Measurements from ENCODE around the gene MAG. TPM values are rescaled to one million over a fixed set of nuclear protein-coding genes. Genes with fewer than 3 reads are reported as not detected.

MAG gene
- total RNA-seq, 2 experiments from 2014 or later, result 0.26 TPM; not detected in 1

GRCh38 chr19:35293363-35293739, 1.4 kb downstream of the MAG start:
- H3K36me3 Mint-ChIP-seq, result no peaks in the 10 kb centered on the region
- H3K4me3 Mint-ChIP-seq, result no peak overlapping the region
- H3K27ac Mint-ChIP-seq, result no peak overlapping the region
- H3K4me1 Mint-ChIP-seq, result peaks cover 8% of the 10 kb centered on the region
- ATAC-seq, result no peak
- no peaks in the 10 kb centered on the region for H3K27me3 Mint-ChIP-seq
- CTCF ChIA-PET, result no interaction called here
- DNase-seq, result no peak
- H3K9me3 Mint-ChIP-seq (ENCODE audit: low read depth), result no peaks in the 10 kb centered on the region

GRCh38 chr19:35293808-35294207, 1.8 kb downstream of the MAG start:
- no peak for DNase-seq
- Mint-ChIP-seq H3K36me3 (no peaks in the 10 kb centered on the region), H3K9me3 (ENCODE audit: low read depth) (no peaks in the 10 kb centered on the region), H3K27me3 (no peaks in the 10 kb centered on the region), H3K4me1 (peaks cover 8% of the 10 kb centered on the region), H3K27ac (no peak overlapping the region), H3K4me3 (no peak overlapping the region)
- no peak for ATAC-seq
- CTCF ChIA-PET, result interaction anchor here (1.5 kb wide), 1 partner anchor 59 kb away, joined by 3 read pairs; no protein-coding TSS in a partner anchor

- Mint-ChIP-seq H3K36me3 (no peaks in the 10 kb centered on the region), H3K4me3 (no peak overlapping the region), H3K9me3 (ENCODE audit: low read depth) (no peaks in the 10 kb centered on the region), H3K27me3 (no peaks in the 10 kb centered on the region), H3K4me1 (peaks cover 8% of the 10 kb centered on the region), H3K27ac (no peak overlapping the region)
- CTCF ChIA-PET, result interaction anchor here (1.5 kb wide), 1 partner anchor 58 kb away, joined by 3 read pairs; no protein-coding TSS in a partner anchor
- ATAC-seq (no peak), DNase-seq (no peak)
Observed at GRCh38 chr19:35294328-35294727, 2.4 kb downstream of the MAG start.

- no peak overlapping the region for H3K4me3 Mint-ChIP-seq
- no peaks in the 10 kb centered on the region for H3K36me3 Mint-ChIP-seq
- DNase-seq (no peak), ATAC-seq (peak; percentile 4)
- no peak overlapping the region for H3K27ac Mint-ChIP-seq
- CTCF ChIA-PET, result interaction anchor here (1.0 to 1.5 kb wide), 2 partner anchors 27 to 58 kb away, joined by 3 read pairs; no protein-coding TSS in a partner anchor
- H3K27me3 Mint-ChIP-seq, result no peaks in the 10 kb centered on the region
- H3K9me3 Mint-ChIP-seq (ENCODE audit: low read depth), result no peaks in the 10 kb centered on the region
- H3K4me1 Mint-ChIP-seq, result peaks cover 8% of the 10 kb centered on the region
Observed at GRCh38 chr19:35294859-35295791, 3.2 kb downstream of the MAG start.

- H3K27ac Mint-ChIP-seq, result no peak overlapping the region
- H3K4me1 Mint-ChIP-seq, result peaks cover 8% of the 10 kb centered on the region
- H3K9me3 Mint-ChIP-seq (ENCODE audit: low read depth), result no peaks in the 10 kb centered on the region
- CTCF ChIA-PET, result interaction anchor here (1.0 kb wide), 1 partner anchor 28 kb away, joined by 3 read pairs; no protein-coding TSS in a partner anchor
- ATAC-seq (peak; percentile 81), DNase-seq (peak; percentile 73)
- no peak overlapping the region for H3K4me3 Mint-ChIP-seq
- no peaks in the 10 kb centered on the region for H3K27me3 Mint-ChIP-seq
- H3K36me3 Mint-ChIP-seq, result no peaks in the 10 kb centered on the region
Observed at GRCh38 chr19:35295792-35296462, 4.0 kb downstream of the MAG start.

GRCh38 chr19:35296644-35297514, 4.9 kb downstream of the MAG start:
- Mint-ChIP-seq H3K36me3 (no peaks in the 10 kb centered on the region), H3K27ac (no peak overlapping the region), H3K4me1 (peaks cover 8% of the 10 kb centered on the region), H3K4me3 (no peak overlapping the region), H3K27me3 (no peaks in the 10 kb centered on the region), H3K9me3 (ENCODE audit: low read depth) (no peaks in the 10 kb centered on the region)
- DNase-seq, result no peak
- CTCF ChIA-PET, result no interaction called here
- peak; percentile 17 for ATAC-seq

GRCh38 chr19:35297515-35297848, 5.5 kb downstream of the MAG start:
- Mint-ChIP-seq H3K27me3 (peaks cover 2% of the 10 kb centered on the region), H3K36me3 (no peaks in the 10 kb centered on the region), H3K9me3 (ENCODE audit: low read depth) (no peaks in the 10 kb centered on the region), H3K4me3 (no peak overlapping the region), H3K27ac (no peak overlapping the region), H3K4me1 (peaks cover 8% of the 10 kb centered on the region)
- CTCF ChIA-PET, result no interaction called here
- ATAC-seq (no peak), DNase-seq (no peak)

- CTCF ChIA-PET, result no interaction called here
- no peak overlapping the region for H3K27ac Mint-ChIP-seq
- DNase-seq (no peak), ATAC-seq (no peak)
- H3K4me1 Mint-ChIP-seq, result peaks cover 8% of the 10 kb centered on the region
- no peak overlapping the region for H3K4me3 Mint-ChIP-seq
- H3K36me3 Mint-ChIP-seq, result no peaks in the 10 kb centered on the region
- H3K27me3 Mint-ChIP-seq, result peaks cover 2% of the 10 kb centered on the region
- no peaks in the 10 kb centered on the region for H3K9me3 Mint-ChIP-seq (ENCODE audit: low read depth)
Observed at GRCh38 chr19:35297922-35298321, 6.0 kb downstream of the MAG start.

GRCh38 chr19:35298561-35298972, 6.6 kb downstream of the MAG start:
- H3K9me3 Mint-ChIP-seq (ENCODE audit: low read depth), result no peaks in the 10 kb centered on the region
- peaks cover 2% of the 10 kb centered on the region for H3K27me3 Mint-ChIP-seq
- CTCF ChIA-PET, result no interaction called here
- H3K27ac Mint-ChIP-seq, result no peak overlapping the region
- no peak overlapping the region for H3K4me3 Mint-ChIP-seq
- no peaks in the 10 kb centered on the region for H3K36me3 Mint-ChIP-seq
- no peak for ATAC-seq
- H3K4me1 Mint-ChIP-seq, result peaks cover 8% of the 10 kb centered on the region
- no peak for DNase-seq

GRCh38 chr19:35299523-35300338, 7.8 kb downstream of the MAG start:
- CTCF ChIA-PET, result no interaction called here
- Mint-ChIP-seq H3K4me1 (peaks cover 8% of the 10 kb centered on the region), H3K27ac (no peak overlapping the region), H3K27me3 (peaks cover 2% of the 10 kb centered on the region), H3K36me3 (no peaks in the 10 kb centered on the region), H3K4me3 (no peak overlapping the region), H3K9me3 (ENCODE audit: low read depth) (no peaks in the 10 kb centered on the region)
- ATAC-seq (no peak), DNase-seq (no peak)

- peaks cover 8% of the 10 kb centered on the region for H3K4me1 Mint-ChIP-seq
- peaks cover 2% of the 10 kb centered on the region for H3K27me3 Mint-ChIP-seq
- H3K9me3 Mint-ChIP-seq (ENCODE audit: low read depth), result no peaks in the 10 kb centered on the region
- no peak overlapping the region for H3K4me3 Mint-ChIP-seq
- H3K27ac Mint-ChIP-seq, result no peak overlapping the region
- ATAC-seq (no peak), DNase-seq (no peak)
- CTCF ChIA-PET, result no interaction called here
- no peaks in the 10 kb centered on the region for H3K36me3 Mint-ChIP-seq
Observed at GRCh38 chr19:35300339-35300649, 8.3 kb downstream of the MAG start.

GRCh38 chr19:35301961-35302360, 10.0 kb downstream of the MAG start:
- no peaks in the 10 kb centered on the region for H3K4me1 Mint-ChIP-seq
- CTCF ChIA-PET, result interaction anchor here (1.8 kb wide), 1 partner anchor 193 kb away, joined by 4 read pairs; no protein-coding TSS in a partner anchor
- peaks cover 2% of the 10 kb centered on the region for H3K27me3 Mint-ChIP-seq
- H3K36me3 Mint-ChIP-seq, result no peaks in the 10 kb centered on the region
- ATAC-seq (no peak), DNase-seq (no peak)
- no peak overlapping the region for H3K4me3 Mint-ChIP-seq
- no peak overlapping the region for H3K27ac Mint-ChIP-seq
- H3K9me3 Mint-ChIP-seq (ENCODE audit: low read depth), result no peaks in the 10 kb centered on the region

- Mint-ChIP-seq H3K9me3 (ENCODE audit: low read depth) (no peaks in the 10 kb centered on the region), H3K27me3 (peaks cover 2% of the 10 kb centered on the region), H3K36me3 (no peaks in the 10 kb centered on the region), H3K27ac (no peak overlapping the region), H3K4me3 (no peak overlapping the region), H3K4me1 (no peaks in the 10 kb centered on the region)
- no peak for DNase-seq
- ATAC-seq, result no peak
- CTCF ChIA-PET, result interaction anchor here (1.8 kb wide), 1 partner anchor 193 kb away, joined by 4 read pairs; no protein-coding TSS in a partner anchor
Observed at GRCh38 chr19:35302446-35302845, 10.5 kb downstream of the MAG start.
